Kidney epithelial cell (primary cell): ENCODE results near the gene HOMEZ. TPM values are rescaled to one million over a fixed set of nuclear protein-coding genes. Genes with fewer than 3 reads are reported as not detected.
"Not testable (repeated sequence)": the region's sequence is repeated elsewhere in the genome, so short reads cannot be mapped to it uniquely, and the experiment has no call there.

ENCODE experiments used
- DNase-seq: peaks from one replicate; pipeline ENCODE4 v3.0.0-alpha.2; 2010; ENCODE audit warnings: low read depth
- H3K27me3 ChIP-seq: 2 replicates; pipeline ENCODE4 v1.6.0; 2011; ENCODE audit warnings: low read length; ENCODE audit not compliant: control insufficient read depth, insufficient read depth
- H3K36me3 ChIP-seq: 2 replicates; pipeline ENCODE4 v1.5.1; 2011; ENCODE audit warnings: low read length; ENCODE audit not compliant: control insufficient read depth, insufficient read depth
- H3K4me3 ChIP-seq: 2 replicates; pipeline ENCODE4 v1.5.1; 2011; ENCODE audit warnings: low read depth, mild to moderate bottlenecking, control low read depth, low read length
- total RNA-seq: library from RNA; depleted of rRNA; stranded (reverse); fragments of >200 nt; gene quantifications from 2 replicates; pipeline ENCODE4 v1.2.3, GENCODE V29; 2015
- TF ChIP-seq, protein P1 (sequence below): IDR thresholded peaks from 2 replicates; pipeline ENCODE4 v1.5.1; 2011; ENCODE audit warnings: mild to moderate bottlenecking, moderate library complexity, low read length, control low read depth, inconsistent platforms; ENCODE audit not compliant: insufficient read depth, poor library complexity, severe bottlenecking

HOMEZ gene
- total RNA-seq, 1 donor from 2014 or later: 24.3 TPM

DNA sequence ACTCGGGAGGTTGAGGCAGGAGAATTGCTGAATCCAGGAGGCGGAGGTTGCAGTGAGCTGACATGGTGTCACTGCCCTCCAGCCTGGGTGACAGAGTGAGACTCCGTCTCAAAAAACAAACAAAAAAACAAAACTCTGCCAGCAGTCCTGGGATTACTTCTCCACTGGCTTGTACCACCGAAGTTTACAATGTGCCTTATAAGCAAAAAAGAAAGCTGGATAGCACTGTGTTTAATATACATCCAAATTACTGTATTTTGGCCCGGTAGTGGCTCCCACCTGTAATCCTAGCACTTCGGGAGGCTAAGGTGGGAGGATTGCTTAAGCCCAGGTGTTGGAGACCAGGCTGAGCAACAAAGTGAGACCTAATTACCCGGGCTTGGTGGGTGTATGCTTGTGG is 16.7 kb downstream of the HOMEZ start:
- DNase-seq: no peak
- H3K36me3 ChIP-seq: no peaks in the 10 kb centered on the region
- TF ChIP-seq, protein P1, sequence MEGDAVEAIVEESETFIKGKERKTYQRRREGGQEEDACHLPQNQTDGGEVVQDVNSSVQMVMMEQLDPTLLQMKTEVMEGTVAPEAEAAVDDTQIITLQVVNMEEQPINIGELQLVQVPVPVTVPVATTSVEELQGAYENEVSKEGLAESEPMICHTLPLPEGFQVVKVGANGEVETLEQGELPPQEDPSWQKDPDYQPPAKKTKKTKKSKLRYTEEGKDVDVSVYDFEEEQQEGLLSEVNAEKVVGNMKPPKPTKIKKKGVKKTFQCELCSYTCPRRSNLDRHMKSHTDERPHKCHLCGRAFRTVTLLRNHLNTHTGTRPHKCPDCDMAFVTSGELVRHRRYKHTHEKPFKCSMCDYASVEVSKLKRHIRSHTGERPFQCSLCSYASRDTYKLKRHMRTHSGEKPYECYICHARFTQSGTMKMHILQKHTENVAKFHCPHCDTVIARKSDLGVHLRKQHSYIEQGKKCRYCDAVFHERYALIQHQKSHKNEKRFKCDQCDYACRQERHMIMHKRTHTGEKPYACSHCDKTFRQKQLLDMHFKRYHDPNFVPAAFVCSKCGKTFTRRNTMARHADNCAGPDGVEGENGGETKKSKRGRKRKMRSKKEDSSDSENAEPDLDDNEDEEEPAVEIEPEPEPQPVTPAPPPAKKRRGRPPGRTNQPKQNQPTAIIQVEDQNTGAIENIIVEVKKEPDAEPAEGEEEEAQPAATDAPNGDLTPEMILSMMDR: no peak
- no peak overlapping the region for H3K4me3 ChIP-seq
- H3K27me3 ChIP-seq: no peaks in the 10 kb centered on the region

DNA sequence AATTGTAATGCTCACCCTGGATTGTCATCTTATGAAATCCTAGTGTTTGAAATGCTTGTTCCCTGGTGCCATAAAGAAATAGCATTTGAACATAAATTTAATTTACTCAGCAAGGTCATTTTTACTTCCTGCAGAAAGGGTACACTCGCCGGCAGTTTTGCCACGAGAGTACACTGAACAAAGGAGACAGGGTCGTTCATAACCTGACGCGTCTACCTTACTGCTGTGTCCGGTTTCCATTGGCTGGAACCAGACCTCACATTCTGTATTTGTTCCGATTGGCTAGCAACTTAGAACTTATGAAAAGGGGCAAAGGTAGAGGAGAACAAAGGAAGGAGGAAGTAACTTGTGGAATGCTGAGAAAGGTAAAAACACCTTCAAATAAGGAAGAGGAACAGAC is 25.1 kb downstream of the HOMEZ start:
- not testable (repeated sequence) for DNase-seq, H3K27me3 ChIP-seq, H3K36me3 ChIP-seq, H3K4me3 ChIP-seq

DNA sequence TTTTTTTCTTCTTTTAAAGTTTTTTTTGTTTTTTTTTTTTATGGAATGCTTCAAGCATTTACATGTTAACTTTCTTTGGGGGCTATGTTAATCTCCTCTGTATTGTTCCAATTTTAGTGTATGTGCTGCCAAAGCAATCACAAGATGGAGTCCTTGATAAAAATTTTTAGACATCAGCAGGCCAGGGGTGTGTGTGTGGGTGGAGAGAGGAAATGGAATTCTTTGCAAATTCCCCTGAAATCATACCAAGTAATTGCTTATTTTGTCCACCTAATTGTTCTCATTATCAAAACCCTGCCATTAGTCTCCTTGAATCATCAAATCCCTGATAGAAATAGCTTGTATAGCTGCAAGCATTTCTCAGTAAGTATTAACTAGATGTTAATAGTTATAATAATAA is 26.5 kb downstream of the HOMEZ start:
- TF ChIP-seq, protein P1: no peak
- no peaks in the 10 kb centered on the region for H3K36me3 ChIP-seq

DNA sequence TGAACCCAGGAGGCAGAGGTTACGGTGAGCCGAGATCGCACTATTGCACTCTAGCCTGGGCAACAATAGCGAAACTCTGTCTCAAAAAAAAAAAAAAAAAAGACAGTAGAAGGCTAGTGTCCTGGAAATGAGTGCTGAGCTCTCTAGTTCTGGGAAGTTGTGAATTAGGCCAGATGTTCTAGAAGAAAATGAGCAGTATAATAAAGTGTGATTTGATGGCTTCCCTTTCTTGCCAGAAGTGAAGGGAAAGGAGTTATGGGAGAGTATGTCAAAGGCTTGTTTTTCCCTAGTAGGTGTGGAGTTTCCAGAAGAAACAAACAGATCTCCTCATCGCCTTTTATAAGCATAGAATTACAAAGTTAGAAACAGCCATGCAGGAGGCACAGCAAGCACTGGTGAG is 27.7 kb downstream of the HOMEZ start:
- TF ChIP-seq, protein P1: no peak
- Histone ChIP-seq H3K4me3 (no peak overlapping the region), H3K27me3 (no peaks in the 10 kb centered on the region), H3K36me3 (no peaks in the 10 kb centered on the region)
- no peak for DNase-seq

More for the DNA sequence above, 26.5 kb downstream of the HOMEZ start:
- Histone ChIP-seq H3K27me3 (peaks cover 2% of the 10 kb centered on the region), H3K4me3 (no peak overlapping the region)
- DNase-seq: no peak

DNA sequence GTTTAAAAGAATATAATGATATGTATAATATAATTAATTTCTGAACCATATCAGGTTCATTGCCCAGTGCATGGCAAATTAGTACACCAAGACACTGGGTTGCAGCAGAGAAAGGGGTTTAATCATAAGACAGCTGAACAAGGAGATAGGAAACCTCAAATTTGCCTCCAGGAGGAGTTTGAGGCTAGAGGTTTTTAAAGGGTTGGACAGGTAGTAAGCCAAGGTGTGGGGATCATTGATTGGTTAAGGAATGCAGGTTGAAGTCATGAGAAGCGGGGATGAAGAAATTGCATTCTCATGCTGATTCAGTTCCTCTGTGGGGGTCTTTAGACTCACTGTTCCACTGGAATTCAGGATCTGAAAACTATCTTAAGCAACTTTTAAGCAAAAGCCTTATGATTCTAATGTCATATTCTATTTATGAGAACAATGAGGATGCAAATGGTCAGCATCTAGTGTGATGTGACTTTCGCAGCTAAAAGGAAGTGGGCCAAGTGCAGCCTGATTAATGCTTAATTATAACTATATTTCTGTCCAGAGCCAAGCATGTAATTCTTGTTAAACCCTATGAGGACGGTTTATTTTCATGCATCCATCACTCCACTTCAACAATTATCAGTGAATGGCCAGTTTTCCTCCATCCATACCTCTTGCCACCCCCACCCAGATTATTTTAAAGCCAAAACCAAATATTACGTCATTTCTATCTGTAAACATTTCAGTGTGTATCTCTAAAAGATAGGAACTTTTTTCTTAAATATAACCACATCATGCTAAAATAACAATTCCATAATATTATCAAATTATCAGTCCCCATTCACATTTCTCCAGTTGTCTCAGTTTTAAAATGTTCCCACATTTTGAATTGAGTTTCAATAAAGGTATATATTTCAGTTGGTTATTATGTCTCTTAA is 33.3 kb downstream of the HOMEZ start:
- Histone ChIP-seq H3K27me3 (no peaks in the 10 kb centered on the region), H3K4me3 (no peak overlapping the region), H3K36me3 (no peaks in the 10 kb centered on the region)
- no peak for DNase-seq
- TF ChIP-seq, protein P1: no peak

DNA sequence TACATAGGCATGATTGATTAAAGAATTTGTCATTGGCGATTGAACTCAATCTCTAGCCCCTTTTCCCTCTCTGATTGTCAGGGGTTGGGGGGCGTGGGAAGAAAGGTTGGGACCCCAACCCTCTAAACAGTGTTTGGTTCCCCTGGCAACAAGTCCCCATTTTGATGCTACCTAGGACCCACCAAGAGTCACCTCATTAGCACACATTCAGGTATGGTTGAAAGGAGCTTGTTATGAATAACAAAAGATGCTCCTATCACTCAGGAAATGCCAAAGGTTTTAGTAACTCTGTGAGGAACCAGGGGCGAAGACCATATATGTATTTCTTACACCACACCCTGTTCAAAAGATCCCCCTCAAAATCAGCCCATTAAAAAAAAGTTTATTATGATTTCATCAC is 33.9 kb downstream of the HOMEZ start:
- TF ChIP-seq, protein P1: no peak
- Histone ChIP-seq H3K4me3 (no peak overlapping the region), H3K27me3 (no peaks in the 10 kb centered on the region), H3K36me3 (no peaks in the 10 kb centered on the region)
- no peak for DNase-seq
